HepG2 (cell line): Measurements from ENCODE around the gene PPP2R2B. TPM values are rescaled to one million over a fixed set of nuclear protein-coding genes. Genes with fewer than 3 reads are reported as not detected.

ENCODE experiments used
- ATAC-seq: fragments of 200-7000 bp; cut with Tn5 transposase; 3 replicates; pipeline ENCODE4 v1.9.1; 2020; ENCODE audit warnings: mild to moderate bottlenecking, moderate library complexity
- BruUV-seq: library from RNA; stranded (reverse); fragments of 400-500 nt; replicated peaks from 2 replicates; lab custom pipeline; 2021; lab: Mats Ljungman, UMichigan
- CTCF ChIA-PET: fragments of 300-600 bp; formaldehyde crosslinking; extraction: SDS; loops from one replicate; lab custom pipeline; 2021; ENCODE audit warnings: low total read pairs, inconsistent platforms, low intra/inter-chr PET ratio; lab: Yijun Ruan, JAX
- POLR2A ChIA-PET: fragments of 350-600 bp; sonication (Branson Sonifier 250); formaldehyde crosslinking; loops from one replicate; lab custom pipeline; 2020; ENCODE audit warnings: antibody characterized with exemption, inconsistent platforms; lab: Yijun Ruan, JAX
- DNase-seq: peaks from one replicate; pipeline ENCODE4 v3.0.0-alpha.2; 2015; ENCODE audit warnings: low spot score
- FAIRE-seq: peaks from 3 replicates; lab custom pipeline; 2011; peaks lifted over from hg19 to GRCh38; lab: Jason Lieb, UNC
- H2AFZ ChIP-seq: one replicate; pipeline ENCODE4 v1.6.1; 2011; ENCODE audit warnings: low read length, inconsistent platforms
- H3K27ac ChIP-seq: fragments of 300-600 bp; 3 replicates; pipeline ENCODE4 v1.8.0; 2011; ENCODE audit warnings: mixed run types, mild to moderate bottlenecking, mixed read lengths, low read length, inconsistent platforms; ENCODE audit not compliant: insufficient read depth; ENCODE audit errors: extremely low read length
- H3K27me3 ChIP-seq, 2 experiments: fragments of 200-600 bp in 1 of 2; 2 replicates in 1 of 2; 3 replicates in 1 of 2; pipeline versions ENCODE4 v1.6.0 to v1.8.0; 2011; ENCODE audit warnings: low read length in 2 of 2, mild to moderate bottlenecking in 2 of 2, moderate library complexity in 2 of 2, inconsistent platforms in 1 of 2; ENCODE audit not compliant: insufficient read depth in 2 of 2, control insufficient read depth in 1 of 2
- H3K36me3 ChIP-seq, 2 experiments: fragments of 200-600 bp in 1 of 2; replicated peaks in 1 of 2; 2 replicates in 1 of 2; 3 replicates in 1 of 2; pipeline versions ENCODE4 v1.5.1 to v1.8.0; 2011; ENCODE audit warnings: low read length in 2 of 2, inconsistent platforms in 1 of 2; ENCODE audit not compliant: insufficient read depth in 2 of 2, control insufficient read depth in 1 of 2
- H3K4me1 ChIP-seq: 2 replicates; pipeline ENCODE4 v1.5.1; 2012; ENCODE audit warnings: low read length, inconsistent platforms; ENCODE audit not compliant: insufficient read depth
- H3K4me2 ChIP-seq: 2 replicates; pipeline ENCODE4 v1.6.0; 2011; ENCODE audit warnings: low read depth, low read length, inconsistent platforms
- H3K4me3 ChIP-seq, 3 experiments: fragments of 200-600 bp in 1 of 3; sonication (generic), shearing (Covaris generic) in 1 of 3; replicated peaks in 1 of 3; 2 replicates each; pipeline ENCODE4 v1.5.1; 2011 to 2016; ENCODE audit warnings: low read length in 3 of 3, inconsistent platforms in 2 of 3, low read depth in 2 of 3, mild to moderate bottlenecking in 2 of 3, control low read depth in 1 of 3, mixed read lengths in 1 of 3; ENCODE audit not compliant: insufficient read depth in 1 of 3
- H3K79me2 ChIP-seq: one replicate; pipeline ENCODE4 v1.6.1; 2011; ENCODE audit warnings: low read length, inconsistent platforms; ENCODE audit not compliant: insufficient read depth
- H3K9ac ChIP-seq: 2 replicates; pipeline ENCODE4 v1.6.0; 2011; ENCODE audit warnings: mild to moderate bottlenecking, low read depth, low read length, inconsistent platforms; ENCODE audit not compliant: insufficient read depth
- H3K9me3 ChIP-seq: 2 replicates; pipeline ENCODE4 v1.5.1; 2012; ENCODE audit warnings: mild to moderate bottlenecking, low read length
- H4K20me1 ChIP-seq: 2 replicates; pipeline ENCODE4 v1.6.0; 2011; ENCODE audit warnings: inconsistent platforms, mild to moderate bottlenecking, low read length, moderate library complexity; ENCODE audit not compliant: insufficient read depth
- ATF1 ChIP-seq: IDR thresholded peaks from 2 replicates; pipeline ENCODE4 v1.6.1; 2016; ENCODE audit warnings: mild to moderate bottlenecking, control low read depth
- CENPT ChIP-seq: sonication (generic); formaldehyde crosslinking; IDR thresholded peaks from 2 replicates; pipeline ENCODE4 v1.8.0; 2022; ENCODE audit warnings: low read depth, mild to moderate bottlenecking, moderate library complexity, missing genetic modification reagents
- CTCF ChIP-seq: sonication (generic); formaldehyde crosslinking; IDR thresholded peaks from 2 replicates; pipeline ENCODE4 v1.5.0; 2020; ENCODE audit warnings: mild to moderate bottlenecking, missing genetic modification reagents, moderate library complexity
- GABPB1 ChIP-seq: IDR thresholded peaks from 2 replicates; pipeline ENCODE4 v1.6.1; 2016; ENCODE audit warnings: mild to moderate bottlenecking, missing genetic modification reagents, moderate library complexity, missing compliant biosample characterization
- SMC3 ChIP-seq: IDR thresholded peaks from 2 replicates; pipeline ENCODE4 v1.6.1; 2011; ENCODE audit warnings: low read length, improper control_type of control experiment
- SRY ChIP-seq: sonication (generic); formaldehyde crosslinking; IDR thresholded peaks from 2 replicates; pipeline ENCODE4 v1.8.0; 2022; ENCODE audit warnings: mild to moderate bottlenecking, missing genetic modification reagents
- STAG1 ChIP-seq: sonication (generic); formaldehyde crosslinking; IDR thresholded peaks from 2 replicates; pipeline ENCODE4 v1.4.0; 2020; ENCODE audit warnings: missing genetic modification reagents
- SYNCRIP ChIP-seq: fragments of 200-400 bp; formaldehyde crosslinking; IDR thresholded peaks from 2 replicates; pipeline ENCODE4 v1.6.1; 2018; ENCODE audit warnings: mild to moderate bottlenecking, low read depth, low read length; ENCODE audit not compliant: insufficient read depth
- TSC22D2 ChIP-seq: sonication (generic); formaldehyde crosslinking; IDR thresholded peaks from 2 replicates; pipeline ENCODE4 v1.5.1; 2020; ENCODE audit warnings: missing genetic modification reagents, mild to moderate bottlenecking, borderline replicate concordance
- ZFP1 ChIP-seq: IDR thresholded peaks from 2 replicates; pipeline ENCODE4 v1.6.1; 2016
- WGBS: methylation state at CpG from one replicate; pipeline ENCODE4 v1.1.6; 2017; ENCODE audit warnings: low lambda C conversion rate; 5-methylcytosine and 5-hydroxymethylcytosine counted together
- in situ Hi-C: cut with HindIII; loops from 2 replicates; pipeline ENCODE4 v1.10.0; 2017; ENCODE audit warnings: low pct_unique_long_range_greater_than_20kb; ENCODE audit not compliant: extremely low pct_ligation_motif_present
- intact Hi-C: fragments of 100-400 bp; cut with micrococcal nuclease; formaldehyde crosslinking; loops from one replicate; pipeline ENCODE4 v1.10.0; 2022; ENCODE audit not compliant: unreplicated experiment
- polyA plus RNA-seq, 8 experiments: library from polyadenylated mRNA; depleted of rRNA in 3 of 8; stranded (reverse) in 7 of 8; unstranded in 1 of 8; fragments of >200 nt; fragmentation: Illumina TruSeq in 4 of 8; extraction: Trizol in 4 of 8; gene quantifications; 2 replicates each; pipeline versions ENCODE4 v1.2.1 to v1.2.3, GENCODE V29; 2011 to 2016; ENCODE audit warnings: low read depth in 4 of 8, missing spikeins in 1 of 8, mixed read lengths in 1 of 8; ENCODE audit not compliant: insufficient read depth in 1 of 8
- total RNA-seq, 5 experiments: library from RNA; depleted of rRNA; stranded (reverse); fragments of >200 nt; fragmentation: Illumina TruSeq; extraction: Trizol; gene quantifications; 2 replicates each; pipeline ENCODE4 v1.2.3, GENCODE V29; 2016; ENCODE audit warnings: low read depth in 1 of 5
- TF ChIP-seq, protein P1 (sequence below): sonication (generic); formaldehyde crosslinking; IDR thresholded peaks from 2 replicates; pipeline ENCODE4 v1.4.0; 2020; ENCODE audit warnings: mild to moderate bottlenecking, missing genetic modification reagents
- TF ChIP-seq, protein P2 (sequence below): sonication (generic); formaldehyde crosslinking; IDR thresholded peaks from 2 replicates; pipeline ENCODE4 v1.4.0; 2020; ENCODE audit warnings: missing genetic modification reagents, mild to moderate bottlenecking, borderline replicate concordance

PPP2R2B gene
- total and polyA plus RNA-seq, 2 of the 13 experiments (the other 11 are each of a cell fraction or from before 2014, with no cell fraction given) = not detected

GRCh38 chr5:146667633-146668272 is 210.8 kb downstream of the PPP2R2B start (continued):
- TF ChIP-seq CENPT (CRISPR knock-in tag) (no peak), ZFP1 (no peak), GABPB1 (CRISPR knock-in tag) (no peak), ATF1 (no peak), SYNCRIP (no peak), TSC22D2 (CRISPR knock-in tag) (no peak)
- TF ChIP-seq, protein P1, sequence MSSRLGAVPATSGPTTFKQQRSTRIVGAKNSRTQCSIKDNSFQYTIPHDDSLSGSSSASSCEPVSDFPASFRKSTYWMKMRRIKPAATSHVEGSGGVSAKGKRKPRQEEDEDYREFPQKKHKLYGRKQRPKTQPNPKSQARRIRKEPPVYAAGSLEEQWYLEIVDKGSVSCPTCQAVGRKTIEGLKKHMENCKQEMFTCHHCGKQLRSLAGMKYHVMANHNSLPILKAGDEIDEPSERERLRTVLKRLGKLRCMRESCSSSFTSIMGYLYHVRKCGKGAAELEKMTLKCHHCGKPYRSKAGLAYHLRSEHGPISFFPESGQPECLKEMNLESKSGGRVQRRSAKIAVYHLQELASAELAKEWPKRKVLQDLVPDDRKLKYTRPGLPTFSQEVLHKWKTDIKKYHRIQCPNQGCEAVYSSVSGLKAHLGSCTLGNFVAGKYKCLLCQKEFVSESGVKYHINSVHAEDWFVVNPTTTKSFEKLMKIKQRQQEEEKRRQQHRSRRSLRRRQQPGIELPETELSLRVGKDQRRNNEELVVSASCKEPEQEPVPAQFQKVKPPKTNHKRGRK (CRISPR knock-in tag) = no peak
- TF ChIP-seq, protein P2, sequence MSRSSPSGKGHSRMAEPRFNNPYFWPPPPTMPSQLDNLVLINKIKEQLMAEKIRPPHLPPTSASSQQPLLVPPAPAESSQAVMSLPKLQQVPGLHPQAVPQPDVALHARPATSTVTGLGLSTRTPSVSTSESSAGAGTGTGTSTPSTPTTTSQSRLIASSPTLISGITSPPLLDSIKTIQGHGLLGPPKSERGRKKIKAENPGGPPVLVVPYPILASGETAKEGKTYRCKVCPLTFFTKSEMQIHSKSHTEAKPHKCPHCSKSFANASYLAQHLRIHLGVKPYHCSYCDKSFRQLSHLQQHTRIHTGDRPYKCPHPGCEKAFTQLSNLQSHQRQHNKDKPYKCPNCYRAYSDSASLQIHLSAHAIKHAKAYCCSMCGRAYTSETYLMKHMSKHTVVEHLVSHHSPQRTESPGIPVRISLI (CRISPR knock-in tag) = no peak

DNA sequence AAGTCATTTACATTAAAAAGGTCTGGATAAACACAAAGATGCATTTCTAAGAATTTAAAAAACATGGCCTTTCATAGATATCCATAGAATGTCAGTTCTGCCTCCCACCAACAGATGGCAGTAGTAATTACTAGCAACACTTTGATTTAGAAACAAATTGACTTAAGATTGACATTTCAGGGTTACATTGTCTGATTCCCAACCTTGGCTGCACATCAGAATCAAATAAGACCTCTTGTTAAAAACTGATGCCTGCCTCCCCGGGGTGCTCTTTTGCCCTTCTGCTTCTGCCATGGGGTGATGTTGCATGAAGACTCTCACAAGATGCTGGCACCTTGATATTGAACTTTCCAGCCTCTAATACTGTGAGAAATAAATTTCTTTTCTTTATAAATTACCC is 216.3 kb downstream of the PPP2R2B start:
- Histone ChIP-seq H3K4me1 (no peaks in the 10 kb centered on the region), H3K4me2 (no peak overlapping the region), H3K9me3 (no peaks in the 10 kb centered on the region), H3K36me3 (no peaks in the 10 kb centered on the region)
- no TSS peak for BruUV-seq
- FAIRE-seq = peak; percentile 71
- no peak for ATAC-seq
- TF ChIP-seq STAG1 (CRISPR knock-in tag) (peak; percentile 45), CTCF (CRISPR knock-in tag) (peak; percentile 62), SMC3 (peak; percentile 69), SRY (CRISPR knock-in tag) (no peak)
- TF ChIP-seq, all 625 proteins: peak for 3
- intact Hi-C loops (loop anchor here (1.0 kb wide), 1 partner anchor 304 kb away; no protein-coding TSS in a partner anchor), in situ Hi-C loops (loop anchor here (25.0 kb wide), 1 partner anchor 525 kb away; no protein-coding TSS in a partner anchor)
- peak; percentile 19 for DNase-seq
- Histone ChIP-seq H3K9ac (no peak overlapping the region), H3K27me3 (no peaks in the 10 kb centered on the region), H3K27ac (no peak overlapping the region), H4K20me1 (no peaks in the 10 kb centered on the region), H2AFZ (no peak overlapping the region), H3K79me2 (no peaks in the 10 kb centered on the region), H3K4me3 (no peak overlapping the region)
- ChIA-PET POLR2A (no interaction called here), CTCF (interaction anchor here (2.0 kb wide), 1 partner anchor 304 kb away, joined by 13 read pairs; no protein-coding TSS in a partner anchor)
- 6% methylated on average over 1 of the region's 1 CpG for WGBS
